Activated T-helper 1 cell treated with Interleukin-2 at 50 U/mL for 16 hours (primary cell): ENCODE results near the gene C1QTNF7.

Source experiments
- DNase-seq: peaks from one replicate; pipeline ENCODE4 v3.0.0-alpha.2; 2020; ENCODE audit warnings: low read depth

The C1QTNF7 gene

GRCh38 chr4:15457406-15458201, 29.8 kb downstream of the C1QTNF7 start:
- DNase-seq: no peak

- no peak for DNase-seq
Observed at GRCh38 chr4:15458616-15459015, 30.8 kb downstream of the C1QTNF7 start.

DNA sequence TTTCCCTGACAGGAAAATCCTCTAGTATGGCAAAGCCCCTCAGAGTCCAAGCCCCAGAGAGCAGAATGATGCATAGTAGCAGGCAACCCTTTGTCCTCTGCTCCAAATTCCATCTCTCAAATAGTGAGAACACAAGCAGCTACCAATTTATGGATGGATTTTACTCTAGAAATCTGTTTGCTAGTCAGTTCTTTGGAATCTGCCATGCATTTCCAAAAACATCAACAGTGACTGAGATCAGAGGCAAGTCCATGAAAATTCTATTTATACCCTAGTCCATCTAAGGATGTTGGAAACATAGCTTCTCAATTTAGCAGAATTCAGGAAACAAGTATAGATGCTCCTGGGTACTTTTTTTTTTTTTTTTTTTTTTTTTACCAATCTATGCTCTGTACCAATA, 31.9 kb downstream of the C1QTNF7 start:
- no peak for DNase-seq

DNA sequence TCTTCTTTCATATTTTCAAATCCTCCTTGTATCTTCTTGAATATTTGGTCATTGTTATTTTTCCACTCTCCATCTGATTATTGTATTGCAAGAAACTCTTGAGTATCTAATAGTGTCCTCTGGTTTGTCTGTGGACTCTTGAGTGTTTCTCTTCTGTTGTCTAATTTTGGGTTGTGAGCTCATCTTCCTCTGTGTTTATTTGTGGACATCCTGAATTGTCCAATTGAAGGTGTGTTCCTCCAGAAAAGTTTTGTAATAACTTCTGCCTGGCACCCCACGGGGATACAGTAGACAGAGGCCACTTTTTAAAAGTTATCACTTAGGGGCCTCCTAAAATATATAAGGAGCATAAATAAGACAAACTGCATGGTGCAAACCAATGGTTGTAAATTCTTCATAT, 38.8 kb downstream of the C1QTNF7 start:
- DNase-seq: no peak

GRCh38 chr4:15469402-15470127, 41.7 kb downstream of the C1QTNF7 start, which contains the start of gene CC2D2A:
CC2D2A (plus strand) TSS chr4:15469882; CDS start chr4:15475933, 6,051 bp downstream.
- DNase-seq: no peak

GRCh38 chr4:15470128-15470475, 42.3 kb downstream of the C1QTNF7 start:
- no peak for DNase-seq

DNA sequence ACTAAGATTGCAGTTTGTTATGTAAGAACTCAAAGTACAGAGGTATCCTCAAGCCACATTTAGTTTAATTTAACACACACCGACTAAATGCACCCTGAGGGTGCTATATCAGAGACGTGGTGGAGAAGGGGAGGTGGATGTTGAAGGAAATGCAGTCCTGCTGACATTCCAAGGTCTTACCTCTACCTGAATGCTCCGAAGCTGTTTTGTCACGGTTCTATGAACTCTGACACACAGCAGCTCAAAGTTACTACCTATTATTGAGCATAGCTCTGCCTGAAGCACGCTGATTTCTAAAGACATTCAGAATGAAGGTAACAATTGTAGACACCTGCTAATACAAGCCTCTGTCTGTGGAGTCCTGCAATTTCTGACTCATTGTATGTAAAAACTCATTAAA, 48.6 kb downstream of the C1QTNF7 start:
- DNase-seq: no peak

DNA sequence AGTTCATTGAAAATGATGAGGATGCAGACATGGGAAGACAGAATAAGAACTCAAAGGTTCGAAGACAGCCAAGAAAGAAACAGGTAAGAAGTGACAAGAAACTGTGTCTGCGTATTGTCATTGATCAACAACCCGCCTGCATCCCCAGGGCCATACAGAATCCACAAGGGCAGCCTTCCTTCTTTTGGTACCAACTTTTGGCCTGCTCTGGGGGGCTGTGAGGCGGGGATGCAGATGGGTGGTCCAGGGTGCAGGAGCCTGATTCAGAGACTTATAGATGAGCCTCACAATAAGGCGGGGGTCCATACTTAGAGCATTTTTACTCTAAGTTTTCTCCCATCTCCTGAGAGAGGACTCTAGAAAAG, 50.9 kb downstream of the C1QTNF7 start:
- no peak for DNase-seq

GRCh38 chr4:15479089-15479912, 51.5 kb downstream of the C1QTNF7 start:
- DNase-seq: no peak

- DNase-seq: no peak
Observed at GRCh38 chr4:15479913-15480185, 52.0 kb downstream of the C1QTNF7 start.

GRCh38 chr4:15481961-15482745, 54.3 kb downstream of the C1QTNF7 start:
- DNase-seq: no peak

- no peak for DNase-seq
Observed at GRCh38 chr4:15482842-15483241, 55.0 kb downstream of the C1QTNF7 start.

DNA sequence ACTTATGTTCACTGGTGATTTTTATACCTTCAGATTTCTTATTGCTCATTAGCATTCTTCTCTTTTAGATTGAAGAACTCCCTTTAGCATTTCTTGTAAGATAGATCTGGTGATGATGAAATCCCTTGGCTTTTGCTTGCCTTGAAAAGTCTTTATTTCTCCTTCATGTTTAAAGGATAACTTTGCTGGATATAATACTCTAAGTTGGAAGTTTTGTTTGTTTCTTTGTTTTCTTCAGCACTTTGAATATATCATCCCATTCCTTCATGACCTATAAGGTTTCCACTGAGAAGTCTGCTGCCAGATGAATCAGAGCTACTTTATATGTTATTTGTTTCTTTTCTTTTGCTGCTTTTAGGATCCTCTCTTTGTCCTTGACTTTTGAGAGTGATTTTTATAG, 60.3 kb downstream of the C1QTNF7 start:
- no peak for DNase-seq

- no peak for DNase-seq
Observed at GRCh38 chr4:15488658-15489470, 61.0 kb downstream of the C1QTNF7 start.

DNA sequence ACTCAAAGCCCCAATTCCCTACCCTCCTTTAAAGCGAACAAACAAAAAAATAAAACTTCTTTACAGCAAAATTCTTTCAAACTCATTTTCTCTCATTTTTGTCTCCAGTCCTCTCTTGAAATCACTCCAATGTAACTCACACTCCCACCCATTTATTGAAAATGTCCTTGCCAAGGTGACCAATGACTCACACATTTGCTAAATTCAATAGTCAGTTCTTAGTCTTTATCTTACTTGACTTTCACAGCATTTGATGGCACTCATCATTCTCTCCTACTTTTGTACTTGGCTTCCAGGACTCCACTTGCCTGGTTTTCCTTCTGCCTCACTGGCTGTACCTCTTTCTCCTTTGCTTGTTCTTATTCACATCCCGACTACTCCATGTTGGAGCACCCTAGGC, 61.7 kb downstream of the C1QTNF7 start:
- DNase-seq: no peak

DNA sequence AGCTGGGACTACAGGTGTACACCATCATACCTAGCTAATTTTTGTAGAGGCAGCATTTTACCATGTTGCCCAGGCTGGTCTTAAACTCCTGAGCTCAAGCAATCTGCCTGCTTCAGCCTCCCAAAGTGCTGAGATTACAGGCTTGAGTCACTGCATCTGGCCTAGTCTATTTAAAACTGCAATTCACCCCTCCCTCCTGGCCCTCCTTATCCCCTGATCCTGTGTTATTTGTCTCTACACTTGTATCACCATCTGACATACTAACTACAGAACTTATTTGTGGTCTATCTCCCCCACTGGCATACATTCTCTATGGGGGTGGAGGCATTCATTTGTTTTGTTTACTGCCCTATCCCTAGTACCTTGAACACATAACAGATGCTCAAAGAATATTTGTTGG, 65.6 kb downstream of the C1QTNF7 start:
- DNase-seq: no peak

DNA sequence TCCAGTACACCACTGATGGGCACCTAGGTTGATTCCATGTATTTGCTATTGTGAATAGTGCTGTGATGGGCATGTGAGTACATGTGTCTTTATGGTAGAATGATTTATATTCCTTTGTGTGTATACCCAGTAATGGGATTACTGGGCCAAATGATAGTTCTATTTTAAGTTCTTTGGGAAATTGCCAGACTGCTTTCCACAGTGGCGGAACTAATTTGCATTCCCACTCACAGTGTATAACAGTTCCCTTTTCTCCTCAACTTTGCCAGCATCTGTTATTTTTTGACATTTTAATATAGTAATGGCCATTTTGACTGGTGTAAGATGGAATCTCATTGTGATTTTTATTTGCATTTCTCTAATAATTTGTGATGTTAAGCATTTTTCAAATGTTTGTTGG, 67.8 kb downstream of the C1QTNF7 start:
- DNase-seq: no peak
